ENCODE results near the gene DCXR.

GRCh38 chr17:82029391-82029790, 8.1 kb downstream of the DCXR start:
- no peak for TF ChIP-seq POLR2A (IDR thresholded peaks at IDR 0.05)
- no peak for TF ChIP-seq CTCF (IDR thresholded peaks at IDR 0.05)

Data from heart left ventricle (tissue), 13 donors.